ENCODE results near the gene ATM. TPM values are rescaled to one million over a fixed set of nuclear protein-coding genes. Genes with fewer than 3 reads are reported as not detected.

The ATM gene
- total and polyA plus RNA-seq, 2 donors (not counting 3 experiments of a cell fraction or from before 2014, with no cell fraction given), result 11.8 to 49.7 TPM

DNA sequence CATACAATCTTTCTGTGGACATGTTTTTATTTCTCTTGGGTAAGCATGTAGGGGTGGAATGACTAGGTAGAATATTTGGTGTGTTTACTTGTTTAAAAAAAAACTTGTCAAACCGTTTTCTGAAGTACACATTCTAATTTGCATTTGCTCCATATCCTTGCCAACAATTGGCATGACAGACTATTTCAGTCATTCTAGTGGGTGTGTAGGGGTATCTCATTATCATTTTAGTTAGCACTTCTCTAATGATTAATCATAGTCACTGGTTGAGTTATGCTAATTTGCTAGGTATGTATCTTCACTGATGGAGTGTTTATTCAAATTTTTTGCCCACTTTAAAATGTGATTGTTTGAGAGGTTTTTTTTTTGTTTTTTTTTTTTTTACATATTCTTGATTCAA lies 180.2 kb downstream of the ATM start:
- no TSS peak for BruUV-seq (replicated peaks)
- no peak for TF ChIP-seq GATA2 (IDR thresholded peaks at IDR 0.05; ENCODE audit: insufficient read depth, insufficient read length, low read depth, low read length)
- TF ChIP-seq FOS (IDR thresholded peaks at IDR 0.05; ENCODE audit: borderline replicate concordance, insufficient read depth, low read length), result no peak
- TF ChIP-seq POLR2A (IDR thresholded peaks at IDR 0.05; ENCODE audit: low read depth, low read length), result no peak
- no peak for TF ChIP-seq JUN (IDR thresholded peaks at IDR 0.05; ENCODE audit: borderline replicate concordance, insufficient read depth, insufficient read length, low read depth)
- TF ChIP-seq, protein P1, sequence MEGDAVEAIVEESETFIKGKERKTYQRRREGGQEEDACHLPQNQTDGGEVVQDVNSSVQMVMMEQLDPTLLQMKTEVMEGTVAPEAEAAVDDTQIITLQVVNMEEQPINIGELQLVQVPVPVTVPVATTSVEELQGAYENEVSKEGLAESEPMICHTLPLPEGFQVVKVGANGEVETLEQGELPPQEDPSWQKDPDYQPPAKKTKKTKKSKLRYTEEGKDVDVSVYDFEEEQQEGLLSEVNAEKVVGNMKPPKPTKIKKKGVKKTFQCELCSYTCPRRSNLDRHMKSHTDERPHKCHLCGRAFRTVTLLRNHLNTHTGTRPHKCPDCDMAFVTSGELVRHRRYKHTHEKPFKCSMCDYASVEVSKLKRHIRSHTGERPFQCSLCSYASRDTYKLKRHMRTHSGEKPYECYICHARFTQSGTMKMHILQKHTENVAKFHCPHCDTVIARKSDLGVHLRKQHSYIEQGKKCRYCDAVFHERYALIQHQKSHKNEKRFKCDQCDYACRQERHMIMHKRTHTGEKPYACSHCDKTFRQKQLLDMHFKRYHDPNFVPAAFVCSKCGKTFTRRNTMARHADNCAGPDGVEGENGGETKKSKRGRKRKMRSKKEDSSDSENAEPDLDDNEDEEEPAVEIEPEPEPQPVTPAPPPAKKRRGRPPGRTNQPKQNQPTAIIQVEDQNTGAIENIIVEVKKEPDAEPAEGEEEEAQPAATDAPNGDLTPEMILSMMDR (IDR thresholded peaks at IDR 0.05; ENCODE audit: extremely low read depth in 1 of 2, insufficient read depth in 1 of 2, low read depth in 1 of 2, low read length in 2 of 2), result no peak
- no peak for TF ChIP-seq MYC (IDR thresholded peaks at IDR 0.05; ENCODE audit: low read depth, low read length)
- no peak for TF ChIP-seq POLR2AphosphoS5 (IDR thresholded peaks at IDR 0.05; ENCODE audit: insufficient read depth, low read depth, low read length)
- no peak for TF ChIP-seq MAX (IDR thresholded peaks at IDR 0.05; ENCODE audit: insufficient read depth, insufficient read length)
- TF ChIP-seq EZH2 (IDR thresholded peaks at IDR 0.05; ENCODE audit: borderline replicate concordance, low read depth, low read length, severe bottlenecking), result no peak
- Histone ChIP-seq H3K4me2 (ENCODE audit: insufficient read depth, low read length) (no peak overlapping the region), H4K20me1 (replicated peaks; ENCODE audit: control insufficient read depth, extremely low read depth, insufficient read depth, low read length) (no peaks in the 10 kb centered on the region), H3K9me3 (replicated peaks; ENCODE audit: control insufficient read depth, insufficient read depth, low read length) (no peaks in the 10 kb centered on the region), H3K27me3 (ENCODE audit: control insufficient read depth in 2 of 2, insufficient read depth in 2 of 2, low read length in 2 of 2) (no peaks in the 10 kb centered on the region), H3K9ac (replicated peaks; ENCODE audit: extremely low read depth, insufficient read depth, low read length) (no peak overlapping the region), H3K27ac (ENCODE audit: insufficient read depth, low read depth, low read length) (no peak overlapping the region), H3K36me3 (ENCODE audit: control insufficient read depth in 2 of 2, extremely low read depth in 1 of 2, insufficient read depth in 2 of 2, low read length in 2 of 2) (no peaks in the 10 kb centered on the region), H3K79me2 (ENCODE audit: control insufficient read depth, insufficient read depth, low read length) (no peaks in the 10 kb centered on the region), H3K9me1 (replicated peaks; ENCODE audit: control insufficient read depth, extremely low read depth, insufficient read depth, low read length) (no peaks in the 10 kb centered on the region), H3K4me3 (replicated peaks in 1 of 3; ENCODE audit: insufficient read depth in 1 of 3, low read depth in 1 of 3, low read length in 3 of 3) (no peak overlapping the region), H3K4me1 (ENCODE audit: control insufficient read depth, extremely low read depth, insufficient read depth, low read length) (no peaks in the 10 kb centered on the region), H2AFZ (ENCODE audit: low read depth, low read length) (no peak overlapping the region)
- intact Hi-C loops (cut with micrococcal nuclease) (no loop called here), dilution Hi-C loops (cut with MboI; ENCODE audit: extremely low pct_ligation_motif_present, low sequenced_read_pairs) (no loop called here)
- ChIA-PET CTCF (no interaction called here), POLR2A (no interaction called here)
- FAIRE-seq (no peak), DNase-seq (ENCODE audit: low read depth, low spot score) (no peak)
